ENCODE data around the gene CCDC78. TPM values are rescaled to one million over a fixed set of nuclear protein-coding genes. Genes with fewer than 3 reads are reported as not detected.
A peak's percentile ranks its signal among the peaks of the same experiment; 100 is the strongest.

CCDC78 gene
- total and polyA plus RNA-seq, 2 of the 13 experiments (the other 11 are each of a cell fraction or from before 2014, with no cell fraction given), result 0.53 to 1.5 TPM

DNA sequence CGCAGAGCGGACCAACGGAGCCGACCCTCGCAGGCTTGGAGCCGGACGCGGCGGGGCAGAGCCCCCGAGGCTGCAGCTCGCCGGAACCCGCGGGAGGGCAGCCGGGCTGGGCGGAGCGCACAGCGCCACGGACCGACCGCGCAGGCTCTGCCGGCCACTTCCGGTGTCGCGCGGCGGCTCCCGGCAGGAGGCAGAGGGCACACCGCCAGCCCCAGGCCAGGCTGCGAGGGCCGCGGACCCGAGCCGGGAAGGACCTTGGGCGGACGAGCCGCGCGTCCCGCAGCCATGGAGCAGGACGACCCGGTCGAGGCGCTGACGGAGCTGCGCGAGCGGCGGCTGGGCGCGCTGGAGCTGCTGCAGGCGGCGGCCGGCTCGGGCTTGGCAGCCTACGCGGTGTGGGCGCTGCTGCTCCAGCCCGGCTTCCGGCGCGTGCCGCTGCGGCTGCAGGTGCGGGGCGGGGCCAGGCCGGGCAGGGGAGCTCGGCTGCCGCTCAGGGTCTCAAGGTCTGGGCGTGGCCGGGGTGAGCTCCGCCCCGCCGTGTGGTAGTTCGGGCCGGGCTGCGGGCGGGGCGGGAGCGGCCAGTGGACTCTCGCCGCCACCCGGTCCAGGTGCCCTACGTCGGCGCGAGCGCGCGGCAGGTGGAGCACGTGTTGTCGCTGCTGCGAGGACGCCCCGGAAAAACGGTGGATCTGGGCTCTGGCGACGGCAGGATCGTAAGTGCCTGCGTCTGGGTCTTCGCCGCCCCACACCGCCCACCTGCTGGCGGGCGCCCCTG lies 5.1 kb downstream of the CCDC78 start, which contains the start of gene ANTKMT (continued):
- TF ChIP-seq PCBP2 (optimal IDR thresholded peaks at IDR 0.05; ENCODE audit: low read depth, low read length, poor library complexity, severe bottlenecking) (no peak), TEAD3 (CRISPR knock-in tag; optimal IDR thresholded peaks at IDR 0.05; ENCODE audit: borderline replicate concordance) (no peak), DNMT1 (CRISPR knock-in tag; IDR thresholded peaks at IDR 0.05) (peak; percentile 76), UBTF (CRISPR knock-in tag; IDR thresholded peaks at IDR 0.05) (peak; percentile 88; the same call in 1 of the 2 replicates), SAP130 (CRISPR knock-in tag; IDR thresholded peaks at IDR 0.05; ENCODE audit: low read depth) (peak; percentile 77), ZNF354B (CRISPR knock-in tag; IDR thresholded peaks at IDR 0.05) (no peak; the same call in 1 of the 2 replicates), IKZF4 (CRISPR knock-in tag; IDR thresholded peaks at IDR 0.05; ENCODE audit: borderline replicate concordance, low read depth, not compliant biosample characterization) (peak; percentile 77), JUNB (CRISPR knock-in tag; IDR thresholded peaks at IDR 0.05; ENCODE audit: borderline replicate concordance) (0 out of 2 replicates have a peak, but pooled peaks have one; percentile 49), MED13 (CRISPR knock-in tag; IDR thresholded peaks at IDR 0.05) (peak; percentile 66; the same call in 1 of the 2 replicates), ZNF343 (CRISPR knock-in tag; IDR thresholded peaks at IDR 0.05) (peak; percentile 48; the same call in 1 of the 2 replicates), GLI4 (CRISPR knock-in tag; IDR thresholded peaks at IDR 0.05; ENCODE audit: borderline replicate concordance) (0 out of 2 replicates have a peak, but pooled peaks have one; percentile 33), ZNF337 (CRISPR knock-in tag; IDR thresholded peaks at IDR 0.05; ENCODE audit: borderline replicate concordance, low read depth) (peak; percentile 34; the same call in 1 of the 2 replicates), MTA1 (CRISPR knock-in tag; IDR thresholded peaks at IDR 0.05; ENCODE audit: borderline replicate concordance) (peak; percentile 12; the same call in 1 of the 2 replicates), ZNF552 (CRISPR knock-in tag; IDR thresholded peaks at IDR 0.05; ENCODE audit: borderline replicate concordance) (0 out of 2 replicates have a peak, but pooled peaks have one; percentile 63), EEA1 (CRISPR knock-in tag; IDR thresholded peaks at IDR 0.05; ENCODE audit: borderline replicate concordance) (peak; percentile 60; the same call in 1 of the 2 replicates), ZNF776 (CRISPR knock-in tag; IDR thresholded peaks at IDR 0.05) (peak; percentile 78; the same call in 1 of the 2 replicates), STAT5B (CRISPR knock-in tag; IDR thresholded peaks at IDR 0.05) (no peak), AGO2 (optimal IDR thresholded peaks at IDR 0.05; ENCODE audit: low read depth, low read length) (peak; percentile 14)
- TF ChIP-seq, protein P1, sequence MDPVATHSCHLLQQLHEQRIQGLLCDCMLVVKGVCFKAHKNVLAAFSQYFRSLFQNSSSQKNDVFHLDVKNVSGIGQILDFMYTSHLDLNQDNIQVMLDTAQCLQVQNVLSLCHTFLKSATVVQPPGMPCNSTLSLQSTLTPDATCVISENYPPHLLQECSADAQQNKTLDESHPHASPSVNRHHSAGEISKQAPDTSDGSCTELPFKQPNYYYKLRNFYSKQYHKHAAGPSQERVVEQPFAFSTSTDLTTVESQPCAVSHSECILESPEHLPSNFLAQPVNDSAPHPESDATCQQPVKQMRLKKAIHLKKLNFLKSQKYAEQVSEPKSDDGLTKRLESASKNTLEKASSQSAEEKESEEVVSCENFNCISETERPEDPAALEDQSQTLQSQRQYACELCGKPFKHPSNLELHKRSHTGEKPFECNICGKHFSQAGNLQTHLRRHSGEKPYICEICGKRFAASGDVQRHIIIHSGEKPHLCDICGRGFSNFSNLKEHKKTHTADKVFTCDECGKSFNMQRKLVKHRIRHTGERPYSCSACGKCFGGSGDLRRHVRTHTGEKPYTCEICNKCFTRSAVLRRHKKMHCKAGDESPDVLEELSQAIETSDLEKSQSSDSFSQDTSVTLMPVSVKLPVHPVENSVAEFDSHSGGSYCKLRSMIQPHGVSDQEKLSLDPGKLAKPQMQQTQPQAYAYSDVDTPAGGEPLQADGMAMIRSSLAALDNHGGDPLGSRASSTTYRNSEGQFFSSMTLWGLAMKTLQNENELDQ (CRISPR knock-in tag; IDR thresholded peaks at IDR 0.05; ENCODE audit: borderline replicate concordance), result no peak
- TF ChIP-seq, protein P2, sequence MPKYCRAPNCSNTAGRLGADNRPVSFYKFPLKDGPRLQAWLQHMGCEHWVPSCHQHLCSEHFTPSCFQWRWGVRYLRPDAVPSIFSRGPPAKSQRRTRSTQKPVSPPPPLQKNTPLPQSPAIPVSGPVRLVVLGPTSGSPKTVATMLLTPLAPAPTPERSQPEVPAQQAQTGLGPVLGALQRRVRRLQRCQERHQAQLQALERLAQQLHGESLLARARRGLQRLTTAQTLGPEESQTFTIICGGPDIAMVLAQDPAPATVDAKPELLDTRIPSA (CRISPR knock-in tag; IDR thresholded peaks at IDR 0.05; ENCODE audit: borderline replicate concordance), result peak; percentile 78; the same call in 1 of the 2 replicates
- TF ChIP-seq, protein P3, sequence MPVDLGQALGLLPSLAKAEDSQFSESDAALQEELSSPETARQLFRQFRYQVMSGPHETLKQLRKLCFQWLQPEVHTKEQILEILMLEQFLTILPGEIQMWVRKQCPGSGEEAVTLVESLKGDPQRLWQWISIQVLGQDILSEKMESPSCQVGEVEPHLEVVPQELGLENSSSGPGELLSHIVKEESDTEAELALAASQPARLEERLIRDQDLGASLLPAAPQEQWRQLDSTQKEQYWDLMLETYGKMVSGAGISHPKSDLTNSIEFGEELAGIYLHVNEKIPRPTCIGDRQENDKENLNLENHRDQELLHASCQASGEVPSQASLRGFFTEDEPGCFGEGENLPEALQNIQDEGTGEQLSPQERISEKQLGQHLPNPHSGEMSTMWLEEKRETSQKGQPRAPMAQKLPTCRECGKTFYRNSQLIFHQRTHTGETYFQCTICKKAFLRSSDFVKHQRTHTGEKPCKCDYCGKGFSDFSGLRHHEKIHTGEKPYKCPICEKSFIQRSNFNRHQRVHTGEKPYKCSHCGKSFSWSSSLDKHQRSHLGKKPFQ (CRISPR knock-in tag; IDR thresholded peaks at IDR 0.05; ENCODE audit: insufficient replicate concordance), result peak; percentile 47
